Hematopoietic multipotent progenitor cell treated with erythropoietin and hydrocortisone succinate and interleukin-3 and kit ligand, for 6 days (in vitro differentiated cells): ENCODE results near the gene PTGFR.
A peak's percentile ranks its signal among the peaks of the same experiment; 100 is the strongest.

Experiments
- DNase-seq: peaks from one replicate; pipeline ENCODE4 v3.0.0-alpha.2; 2015

Gene PTGFR

DNA sequence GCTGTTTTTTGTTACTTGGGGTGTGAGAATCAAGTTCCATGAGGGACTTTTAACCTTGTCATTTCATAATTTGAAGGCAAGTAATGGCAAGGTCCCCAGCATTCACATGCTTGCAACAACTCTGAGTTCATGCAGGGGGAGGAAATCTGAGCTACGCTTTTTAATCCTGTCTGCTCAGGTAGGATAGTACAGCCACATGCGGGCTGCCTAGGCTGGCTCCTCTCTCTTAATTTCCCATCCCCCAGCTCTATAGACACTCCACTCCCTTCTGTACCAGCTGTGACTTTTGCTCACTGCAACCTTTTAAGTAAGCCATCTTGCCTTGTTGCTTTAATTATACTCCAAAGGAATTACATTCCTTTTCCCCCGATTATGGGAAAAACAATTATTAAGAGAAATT, 30.1 kb downstream of the PTGFR start:
- no peak for DNase-seq

DNA sequence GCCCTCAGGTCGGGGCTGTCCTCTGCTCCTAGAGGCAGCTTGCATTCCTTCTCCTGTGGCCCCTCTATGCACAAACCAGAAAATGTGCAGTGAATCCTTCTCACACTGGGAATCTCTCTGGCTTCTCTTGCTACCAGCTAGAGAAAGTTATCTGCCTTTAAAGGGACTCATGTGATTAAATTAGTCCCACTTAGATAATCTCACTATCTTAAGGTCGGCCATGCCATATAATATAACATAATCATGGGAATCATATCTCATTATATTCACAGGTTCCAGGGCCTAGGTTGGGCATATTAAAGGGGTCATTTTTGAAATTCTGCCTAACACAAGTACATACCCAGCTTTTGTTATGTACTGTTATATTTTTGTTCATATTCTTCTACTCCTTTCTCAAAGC, 31.4 kb downstream of the PTGFR start:
- no peak for DNase-seq

DNA sequence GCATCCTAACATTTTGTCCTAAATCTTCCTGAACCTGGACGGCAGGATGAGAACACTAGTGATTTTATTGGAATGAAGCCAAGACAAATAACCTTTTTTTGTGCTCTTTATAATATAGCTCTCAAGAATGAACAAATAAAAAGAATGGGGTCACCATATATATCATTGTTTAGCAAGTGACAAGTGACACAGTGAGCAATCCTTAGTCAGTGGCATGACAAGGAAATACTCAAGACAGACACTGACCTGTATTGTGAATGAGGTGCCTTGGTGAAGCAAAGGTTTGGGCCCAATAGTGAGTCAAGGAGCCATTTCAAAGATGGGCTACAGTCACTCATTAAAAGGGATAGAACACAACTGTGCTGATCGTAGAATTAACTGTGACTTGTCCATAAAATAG, 35.7 kb downstream of the PTGFR start:
- DNase-seq = no peak

- DNase-seq = no peak
Measured at GRCh38 chr1:78527706-78528105, 36.9 kb downstream of the PTGFR start.

DNA sequence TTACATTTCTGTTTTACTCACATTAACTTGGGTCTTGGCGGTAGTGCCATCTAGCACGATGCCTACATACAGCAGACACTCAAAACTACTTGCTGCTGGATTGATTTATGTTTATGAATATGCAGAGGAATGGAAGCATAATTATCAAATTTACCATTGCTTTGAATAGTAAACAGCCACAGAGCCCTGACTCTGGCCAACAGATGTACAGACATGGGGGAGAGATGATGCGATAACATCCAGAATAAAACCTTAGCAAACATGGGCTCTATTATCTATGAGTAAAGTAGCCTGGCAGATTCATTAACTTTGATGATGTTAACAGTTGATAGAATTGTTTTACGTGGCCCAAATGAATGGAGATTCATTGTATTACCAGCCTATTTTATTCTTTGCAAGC, 42.8 kb downstream of the PTGFR start:
- DNase-seq = no peak

- no peak for DNase-seq
Measured at GRCh38 chr1:78535286-78535685, 44.5 kb downstream of the PTGFR start.

DNA sequence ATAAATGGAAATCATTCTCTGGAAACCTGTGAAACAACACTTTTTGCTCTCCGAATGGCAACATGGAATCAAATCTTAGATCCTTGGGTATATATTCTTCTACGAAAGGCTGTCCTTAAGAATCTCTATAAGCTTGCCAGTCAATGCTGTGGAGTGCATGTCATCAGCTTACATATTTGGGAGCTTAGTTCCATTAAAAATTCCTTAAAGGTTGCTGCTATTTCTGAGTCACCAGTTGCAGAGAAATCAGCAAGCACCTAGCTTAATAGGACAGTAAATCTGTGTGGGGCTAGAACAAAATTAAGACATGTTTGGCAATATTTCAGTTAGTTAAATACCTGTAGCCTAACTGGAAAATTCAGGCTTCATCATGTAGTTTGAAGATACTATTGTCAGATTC, 45.7 kb downstream of the PTGFR start:
- DNase-seq = no peak

GRCh38 chr1:78540048-78540447, 49.3 kb downstream of the PTGFR start:
- no peak for DNase-seq

DNA sequence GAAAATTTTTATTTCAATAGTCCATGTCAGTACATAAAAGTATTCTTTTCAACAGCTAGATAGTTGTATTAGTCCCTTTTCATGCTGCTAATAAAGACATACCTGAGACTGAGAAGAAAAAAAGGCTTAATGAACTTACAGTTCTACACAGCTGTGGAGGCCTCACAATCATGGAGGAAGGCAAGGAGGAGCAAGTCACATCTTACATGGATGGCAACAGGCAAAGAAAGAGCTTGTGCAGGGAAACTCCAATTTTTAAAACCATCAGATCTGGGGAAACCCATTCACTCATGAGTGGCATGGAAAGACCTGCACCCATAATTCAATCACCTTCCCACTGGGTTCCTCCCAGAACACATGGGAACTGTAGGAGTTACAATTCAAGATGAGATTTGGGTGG, 50.7 kb downstream of the PTGFR start:
- DNase-seq = no peak

DNA sequence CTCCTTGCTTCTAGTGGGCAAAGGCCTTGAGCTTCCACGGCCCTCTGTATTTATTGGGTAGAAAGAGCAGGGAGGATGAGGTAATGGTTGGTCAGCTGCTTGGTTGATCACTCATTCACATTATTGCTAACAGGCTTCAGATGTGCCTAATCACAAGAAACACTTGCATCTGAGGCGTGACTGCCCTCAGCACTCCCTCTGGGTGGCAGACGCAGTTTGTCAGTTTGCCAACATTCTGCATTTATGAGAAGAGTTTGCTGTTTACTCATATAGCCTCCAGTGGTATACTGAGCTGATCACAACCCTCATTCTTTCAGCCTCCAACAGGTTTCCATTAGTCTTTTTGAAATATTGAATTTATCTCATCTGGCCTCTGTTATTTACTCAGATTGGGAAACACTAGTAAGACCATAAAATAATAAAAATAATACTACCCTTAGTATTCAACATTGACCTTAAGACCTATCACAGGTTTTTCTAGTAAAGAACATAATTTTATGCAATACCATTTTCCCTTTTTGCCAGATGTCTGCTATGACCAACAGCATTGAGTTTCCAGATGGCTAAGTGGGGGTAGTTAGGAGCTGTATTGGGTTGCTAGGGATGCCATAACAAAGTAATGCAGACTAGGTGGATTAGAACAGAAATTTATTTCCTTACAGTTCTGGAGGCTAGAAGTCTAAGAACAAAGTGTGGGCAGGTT, 53.3 kb downstream of the PTGFR start:
- no peak for DNase-seq

DNA sequence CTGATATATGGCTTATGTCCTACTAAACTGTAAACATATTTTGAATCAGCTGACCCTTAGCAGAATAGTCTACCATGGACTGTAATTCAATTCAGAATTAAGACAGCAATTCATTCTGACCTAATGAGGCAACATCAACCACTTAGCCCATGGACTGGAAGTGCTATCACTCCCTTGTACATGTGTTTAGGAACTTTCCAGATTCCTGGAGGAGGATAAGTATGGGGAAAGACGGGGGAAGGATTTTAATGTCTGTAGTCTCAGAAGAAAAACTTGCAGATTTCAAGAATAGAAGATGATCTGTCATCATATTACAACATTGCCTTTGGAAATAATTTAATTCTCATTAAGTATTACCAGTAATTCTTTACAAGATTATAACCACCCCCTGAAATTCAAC, 56.3 kb downstream of the PTGFR start:
- no peak for DNase-seq

- DNase-seq = no peak
Measured at GRCh38 chr1:78549331-78549730, 58.6 kb downstream of the PTGFR start.

DNA sequence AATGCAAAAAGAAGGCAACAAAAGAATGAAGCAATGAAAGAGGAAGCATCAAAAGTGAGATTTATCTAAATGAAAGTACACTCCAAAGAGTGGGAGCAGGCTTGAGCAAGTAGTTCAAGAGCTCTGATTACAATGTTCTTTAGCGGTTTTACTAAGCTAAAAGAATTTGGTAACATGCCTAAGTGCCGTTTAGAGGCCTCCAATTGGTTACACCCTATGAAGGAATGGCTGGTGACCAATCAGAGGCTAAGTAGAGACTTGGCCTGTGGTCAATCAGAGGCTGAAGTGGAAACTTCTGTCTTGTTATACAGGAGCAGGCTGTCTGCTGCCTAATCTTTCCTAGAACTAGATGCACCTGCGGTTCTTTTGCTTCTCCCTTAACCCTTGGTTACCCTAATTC, 59.1 kb downstream of the PTGFR start:
- no peak for DNase-seq

- DNase-seq = peak; percentile 27
Measured at GRCh38 chr1:78553859-78554258, 63.1 kb downstream of the PTGFR start.

DNA sequence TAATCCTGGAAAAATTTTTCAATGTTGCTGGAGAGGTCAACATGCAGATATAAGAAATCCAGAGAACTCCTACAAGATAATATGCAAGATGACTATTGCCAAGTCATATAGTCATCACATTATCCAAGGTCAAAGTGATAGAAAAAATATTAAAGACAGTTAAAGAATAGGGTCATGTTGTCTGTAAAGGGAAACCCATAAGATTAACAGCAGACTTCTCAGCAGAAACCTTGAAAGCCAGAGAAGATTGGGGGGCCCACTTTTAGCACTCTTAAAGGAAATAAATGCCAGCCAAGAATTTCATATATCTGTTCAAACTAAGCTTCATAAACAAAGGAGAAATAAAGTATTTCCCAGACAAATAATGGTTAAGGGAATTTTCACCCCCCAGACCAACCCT, 64.1 kb downstream of the PTGFR start:
- DNase-seq = no peak

- no peak for DNase-seq
Measured at GRCh38 chr1:78559680-78560079, 68.9 kb downstream of the PTGFR start.

DNA sequence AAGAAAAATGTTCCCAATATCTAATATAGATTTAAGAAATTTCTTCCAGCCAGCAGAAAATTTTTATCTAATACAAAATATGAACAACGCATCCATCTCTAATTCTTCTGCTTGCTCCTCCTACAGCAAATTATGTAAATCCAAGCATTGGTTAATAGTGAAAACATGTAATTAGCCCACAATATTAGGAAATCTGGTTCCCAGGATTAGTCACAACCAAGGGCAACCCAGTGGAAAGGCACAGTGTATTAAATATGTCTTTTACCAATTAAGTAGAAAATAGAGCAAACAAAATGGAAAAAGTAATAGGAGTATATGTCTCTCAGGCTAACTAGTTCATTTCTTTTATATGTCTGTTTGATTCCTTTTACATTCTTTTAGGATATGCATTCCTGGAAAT, 70.0 kb downstream of the PTGFR start:
- DNase-seq = no peak

GRCh38 chr1:78561856-78562255, 71.1 kb downstream of the PTGFR start:
- no peak for DNase-seq

DNA sequence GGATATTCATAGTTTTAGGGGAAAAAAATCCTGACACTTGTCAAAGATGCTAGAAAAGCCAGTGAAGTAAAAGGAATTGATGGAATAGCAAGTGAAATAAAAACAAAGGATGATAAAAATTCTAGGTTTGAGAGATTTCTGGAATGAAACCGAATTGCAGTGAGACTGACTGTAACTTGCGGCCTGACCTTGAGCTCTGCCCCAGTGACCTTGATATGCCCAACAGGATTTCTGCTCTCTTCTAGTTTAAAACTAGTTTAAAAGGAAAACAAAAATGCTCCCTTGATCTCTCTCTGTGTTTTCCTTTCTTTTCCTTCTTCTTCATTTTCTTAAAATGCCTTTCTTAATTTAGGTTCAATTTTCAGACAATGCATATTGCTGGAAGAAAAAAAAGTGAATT, 74.6 kb downstream of the PTGFR start:
- DNase-seq = no peak

GRCh38 chr1:78570539-78570938, 79.8 kb downstream of the PTGFR start:
- DNase-seq = peak; percentile 3

DNA sequence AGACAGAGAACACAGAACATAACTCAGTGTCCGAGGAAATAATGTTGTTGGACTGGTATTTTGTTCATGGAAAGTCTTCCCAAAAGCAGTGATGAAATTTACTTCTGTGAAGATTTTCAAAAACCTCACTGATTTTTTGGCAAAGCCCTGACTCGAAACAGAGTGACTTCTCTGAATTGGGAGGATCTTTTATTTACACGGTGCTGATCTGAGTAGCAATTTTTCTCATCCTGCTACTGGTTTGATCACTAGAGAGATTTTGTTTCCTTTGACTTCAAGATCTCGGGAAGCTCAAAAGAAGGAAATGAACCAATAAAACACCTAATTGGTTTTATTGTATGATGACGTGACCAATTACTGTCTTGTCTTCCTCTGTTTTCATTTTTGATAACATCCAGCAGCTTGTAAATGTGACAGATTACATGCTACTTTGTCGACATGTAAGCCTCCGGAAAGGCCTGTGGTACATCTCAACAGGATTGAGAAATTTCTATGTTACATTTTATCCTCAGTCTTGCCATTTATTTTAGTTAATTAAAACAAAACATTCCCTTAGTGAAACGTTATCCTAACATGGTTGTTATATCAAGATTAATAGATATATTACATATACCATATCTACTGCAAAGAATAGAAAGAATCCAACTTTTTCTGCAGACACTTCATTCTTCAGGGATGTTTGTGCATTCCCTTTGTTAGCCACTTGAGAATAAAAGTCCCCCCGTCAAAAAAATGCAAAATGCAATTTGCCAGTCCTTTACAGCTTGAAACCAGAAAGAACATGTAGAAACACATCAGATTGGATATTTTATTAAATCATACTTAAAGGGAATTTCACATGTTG, 86.7 kb downstream of the PTGFR start:
- no peak for DNase-seq

GRCh38 chr1:78586572-78586971, 95.8 kb downstream of the PTGFR start:
- DNase-seq = no peak

DNA sequence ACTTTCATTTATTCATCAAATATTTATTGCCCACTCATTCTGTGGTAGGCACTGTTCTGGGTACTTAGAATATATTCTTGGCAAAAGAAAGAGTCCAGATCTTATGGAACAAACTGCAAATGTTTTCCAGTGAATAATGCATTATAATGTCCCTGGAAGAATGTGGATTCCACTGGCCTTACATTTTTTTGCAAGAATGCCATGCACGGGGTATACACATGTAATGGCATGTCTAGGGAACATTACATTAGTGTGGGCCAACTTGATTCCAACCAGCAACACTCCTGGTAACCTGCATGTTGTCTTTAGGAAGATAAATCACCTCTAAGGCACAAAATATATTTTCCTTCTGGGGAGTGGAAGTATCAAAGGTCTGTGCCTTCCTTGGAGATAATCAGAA, 96.4 kb downstream of the PTGFR start:
- no peak for DNase-seq
